GM19025 (cell line): ENCODE measurements around the gene GPR153.
A peak's percentile ranks its signal among the peaks of the same experiment; 100 is the strongest.
"Not testable (repeated sequence)": the region's sequence is repeated elsewhere in the genome, so short reads cannot be mapped to it uniquely, and the experiment has no call there.

Experiments
- ATAC-seq: cut with Tn5 transposase; IDR thresholded peaks from one replicate; pipeline ENCODE4 v1.9.1; 2021; ENCODE audit warnings: mild to moderate bottlenecking, low read depth, moderate library complexity; ENCODE audit not compliant: unreplicated experiment

Gene GPR153

GRCh38 chr1:6237093-6237492, 23.8 kb downstream of the GPR153 start:
- no peak for ATAC-seq

- peak; percentile 27 for ATAC-seq
Observed at GRCh38 chr1:6235296-6235677, 25.6 kb downstream of the GPR153 start.

GRCh38 chr1:6234502-6235295, 26.2 kb downstream of the GPR153 start:
- no peak for ATAC-seq

GRCh38 chr1:6233376-6233775, 27.5 kb downstream of the GPR153 start:
- no peak for ATAC-seq

GRCh38 chr1:6225651-6226050, 35.2 kb downstream of the GPR153 start:
- ATAC-seq: no peak

GRCh38 chr1:6224718-6225117, 36.2 kb downstream of the GPR153 start:
- ATAC-seq: no peak

GRCh38 chr1:6223617-6224016, 37.3 kb downstream of the GPR153 start:
- no peak for ATAC-seq

- ATAC-seq: no peak
Observed at GRCh38 chr1:6222636-6223035, 38.3 kb downstream of the GPR153 start.

GRCh38 chr1:6221210-6221784, 39.6 kb downstream of the GPR153 start:
- ATAC-seq: no peak

- ATAC-seq: no peak
Observed at GRCh38 chr1:6220236-6220635, 40.7 kb downstream of the GPR153 start.

- not testable (repeated sequence) for ATAC-seq
Observed at GRCh38 chr1:6219641-6220040, 41.3 kb downstream of the GPR153 start.

- no peak for ATAC-seq
Observed at GRCh38 chr1:6218375-6219164, 42.3 kb downstream of the GPR153 start.

- no peak for ATAC-seq
Observed at GRCh38 chr1:6212193-6212959, 48.5 kb downstream of the GPR153 start.

- no peak for ATAC-seq
Observed at GRCh38 chr1:6211731-6212130, 49.2 kb downstream of the GPR153 start.

GRCh38 chr1:6210591-6211355, 50.1 kb downstream of the GPR153 start:
- no peak for ATAC-seq

GRCh38 chr1:6209661-6210580, 51.0 kb downstream of the GPR153 start:
- no peak for ATAC-seq

- ATAC-seq: no peak
Observed at GRCh38 chr1:6208723-6209660, 51.9 kb downstream of the GPR153 start.

GRCh38 chr1:6207921-6208320, 53.0 kb downstream of the GPR153 start:
- ATAC-seq: no peak
